AG10803 (cell line): ENCODE results near the gene DCAF11.

Experiments
- DNase-seq: peaks from one replicate; pipeline ENCODE4 v3.0.0; 2010; ENCODE audit warnings: low read depth
- H3K4me3 ChIP-seq: 2 replicates; pipeline ENCODE4 v1.5.1; 2011; ENCODE audit warnings: mild to moderate bottlenecking, low read length, control low read depth
- TF ChIP-seq, protein P1 (sequence below): conservative IDR thresholded peaks from 2 replicates; pipeline ENCODE4 v1.5.1; 2011; ENCODE audit warnings: mild to moderate bottlenecking, low read length, control low read depth, inconsistent platforms

DCAF11 gene

DNA sequence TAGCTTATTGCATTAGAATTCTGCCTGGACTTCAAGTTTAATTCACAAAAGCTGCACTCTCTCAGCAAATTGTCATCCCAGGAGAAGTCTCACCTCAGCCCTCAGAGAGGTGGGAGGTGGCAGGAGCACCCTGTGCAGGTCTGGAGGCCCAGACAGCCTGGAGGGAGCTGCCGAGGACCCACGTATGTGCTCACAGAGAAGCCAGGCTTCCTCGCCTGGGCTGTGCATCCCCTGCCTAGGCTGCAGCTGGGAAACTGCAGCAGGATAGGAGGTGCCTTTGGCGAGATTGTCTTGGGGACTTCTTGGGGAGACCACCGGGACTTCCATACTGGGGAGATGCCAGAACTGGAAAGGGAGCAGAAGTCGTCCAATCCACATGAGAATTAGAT, 34.4 kb upstream of the DCAF11 start:
- DNase-seq, result no peak
- TF ChIP-seq, protein P1, sequence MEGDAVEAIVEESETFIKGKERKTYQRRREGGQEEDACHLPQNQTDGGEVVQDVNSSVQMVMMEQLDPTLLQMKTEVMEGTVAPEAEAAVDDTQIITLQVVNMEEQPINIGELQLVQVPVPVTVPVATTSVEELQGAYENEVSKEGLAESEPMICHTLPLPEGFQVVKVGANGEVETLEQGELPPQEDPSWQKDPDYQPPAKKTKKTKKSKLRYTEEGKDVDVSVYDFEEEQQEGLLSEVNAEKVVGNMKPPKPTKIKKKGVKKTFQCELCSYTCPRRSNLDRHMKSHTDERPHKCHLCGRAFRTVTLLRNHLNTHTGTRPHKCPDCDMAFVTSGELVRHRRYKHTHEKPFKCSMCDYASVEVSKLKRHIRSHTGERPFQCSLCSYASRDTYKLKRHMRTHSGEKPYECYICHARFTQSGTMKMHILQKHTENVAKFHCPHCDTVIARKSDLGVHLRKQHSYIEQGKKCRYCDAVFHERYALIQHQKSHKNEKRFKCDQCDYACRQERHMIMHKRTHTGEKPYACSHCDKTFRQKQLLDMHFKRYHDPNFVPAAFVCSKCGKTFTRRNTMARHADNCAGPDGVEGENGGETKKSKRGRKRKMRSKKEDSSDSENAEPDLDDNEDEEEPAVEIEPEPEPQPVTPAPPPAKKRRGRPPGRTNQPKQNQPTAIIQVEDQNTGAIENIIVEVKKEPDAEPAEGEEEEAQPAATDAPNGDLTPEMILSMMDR, result no peak
- H3K4me3 ChIP-seq, result no peak overlapping the region

DNA sequence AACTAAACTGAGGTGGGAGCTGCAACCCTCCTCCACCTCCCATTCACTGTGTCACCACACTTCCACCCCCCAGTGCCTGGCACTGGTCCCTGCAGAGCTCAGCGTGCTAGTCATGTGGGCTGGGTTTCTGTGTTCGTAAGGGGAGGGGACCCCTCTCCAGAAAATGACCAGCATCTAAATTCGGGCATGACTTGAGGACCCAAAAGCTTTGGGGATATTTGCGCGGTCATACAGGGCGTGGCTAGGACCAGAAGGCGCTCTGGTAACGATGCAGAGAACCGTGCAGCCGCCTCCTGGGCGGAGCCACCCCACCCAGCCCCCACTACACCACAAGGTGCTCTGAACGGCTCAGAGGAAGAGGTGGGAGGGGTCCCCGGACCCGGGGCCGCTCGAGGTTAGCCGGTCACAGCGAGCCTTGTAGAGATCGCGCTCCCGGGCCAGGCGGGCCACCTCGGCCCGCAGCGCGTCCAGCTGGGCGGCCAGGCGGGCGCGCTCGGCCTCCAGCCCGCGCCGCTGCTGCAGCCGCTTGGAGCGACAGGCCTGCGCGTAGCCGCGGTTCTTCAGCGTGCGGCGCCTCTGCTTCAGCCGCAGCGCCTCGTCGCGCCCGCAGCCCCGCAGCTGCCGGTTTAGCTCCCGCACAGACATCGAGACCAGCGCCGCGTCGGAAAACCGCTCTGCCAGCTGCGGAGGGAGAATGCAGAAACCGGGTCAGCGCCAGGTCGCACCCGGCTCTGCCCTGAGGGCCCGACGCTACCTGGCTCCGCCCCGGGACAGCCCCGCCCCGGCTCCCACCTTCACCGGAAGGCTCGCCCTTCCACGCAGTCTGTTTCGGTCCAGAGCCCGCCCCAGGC, 33.5 kb upstream of the DCAF11 start:
- TF ChIP-seq, protein P1, result no peak
- DNase-seq, result peak; percentile 8
- H3K4me3 ChIP-seq, result peak overlapping the region; percentile 58

DNA sequence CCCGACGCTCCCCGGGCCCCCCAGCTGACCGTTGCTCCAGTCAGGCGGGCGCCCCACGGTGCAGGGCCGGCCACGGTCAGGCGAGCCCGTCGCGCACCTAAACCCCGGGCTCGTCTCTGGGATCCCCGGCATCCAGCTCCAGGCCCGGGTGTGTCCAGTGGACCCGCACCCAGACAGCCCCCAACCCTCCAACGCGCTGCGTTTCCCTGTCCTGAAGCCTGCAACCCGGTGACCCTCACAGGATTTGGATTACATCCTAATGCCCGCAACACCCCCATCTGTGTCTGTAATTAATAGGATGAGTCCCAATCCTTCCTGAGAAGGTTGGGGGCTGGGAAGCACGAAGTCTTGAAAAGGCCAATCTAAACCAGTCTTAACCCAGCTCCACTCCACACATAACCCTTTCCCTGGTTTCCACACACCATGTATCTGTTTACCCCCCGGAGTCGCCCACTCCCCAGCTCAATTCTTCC, 32.8 kb upstream of the DCAF11 start:
- TF ChIP-seq, protein P1, result no peak
- H3K4me3 ChIP-seq, result no peak overlapping the region
- DNase-seq, result no peak

DNA sequence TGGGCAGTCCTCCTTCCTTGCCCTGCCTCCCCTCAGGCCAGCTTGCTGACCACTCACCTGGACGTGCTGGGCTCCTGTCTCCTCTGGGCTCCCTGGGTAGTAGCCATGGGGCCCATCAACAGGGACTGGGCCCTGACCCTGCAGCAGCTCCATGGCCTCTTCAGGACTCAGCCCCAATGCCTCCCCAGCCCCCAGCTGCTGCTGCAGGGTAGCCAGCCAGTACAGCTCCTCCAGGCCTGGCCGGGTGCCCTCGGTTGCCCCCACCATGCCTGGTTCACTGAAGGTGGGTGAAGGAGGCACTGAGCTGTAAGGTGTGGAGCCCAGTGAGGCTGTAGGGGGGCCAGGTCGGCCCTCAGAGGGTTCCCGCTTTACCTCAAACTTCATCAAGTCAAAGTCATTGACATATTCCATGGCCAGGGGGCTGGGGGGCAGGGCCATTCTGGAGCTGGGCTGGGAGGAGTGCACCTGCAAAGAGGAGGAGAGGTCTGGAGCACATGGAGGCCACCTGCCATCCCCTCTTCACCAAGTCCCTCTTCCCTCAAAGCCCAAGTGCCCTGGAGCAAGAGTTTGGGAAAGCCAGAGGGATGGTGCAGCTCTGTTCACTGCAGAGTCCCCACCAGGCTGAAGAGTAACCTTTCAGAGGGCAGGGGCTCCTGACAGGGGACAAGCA, 32.0 kb upstream of the DCAF11 start:
- DNase-seq, result no peak
- TF ChIP-seq, protein P1, result no peak
- no peak overlapping the region for H3K4me3 ChIP-seq

DNA sequence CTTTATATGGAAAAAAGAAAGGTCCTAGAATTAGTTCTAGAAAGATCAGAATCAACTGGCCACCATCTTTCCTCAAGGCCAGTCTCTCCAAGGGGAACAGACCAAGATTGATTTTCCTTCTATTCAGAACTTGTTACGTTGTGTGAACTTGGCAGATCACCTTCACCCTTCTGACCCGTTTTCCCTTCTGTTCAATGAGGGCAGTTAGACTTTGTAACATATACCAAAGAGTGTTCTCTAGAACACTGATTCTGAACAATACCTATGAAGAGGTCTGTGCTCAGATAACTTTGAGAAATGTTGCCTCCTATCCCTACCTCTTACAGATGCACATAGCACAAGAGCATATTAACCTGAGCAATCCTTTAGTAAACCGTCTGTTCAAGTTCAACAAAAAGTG, 31.1 kb upstream of the DCAF11 start:
- DNase-seq, result no peak
- no peak overlapping the region for H3K4me3 ChIP-seq
- TF ChIP-seq, protein P1, result no peak

DNA sequence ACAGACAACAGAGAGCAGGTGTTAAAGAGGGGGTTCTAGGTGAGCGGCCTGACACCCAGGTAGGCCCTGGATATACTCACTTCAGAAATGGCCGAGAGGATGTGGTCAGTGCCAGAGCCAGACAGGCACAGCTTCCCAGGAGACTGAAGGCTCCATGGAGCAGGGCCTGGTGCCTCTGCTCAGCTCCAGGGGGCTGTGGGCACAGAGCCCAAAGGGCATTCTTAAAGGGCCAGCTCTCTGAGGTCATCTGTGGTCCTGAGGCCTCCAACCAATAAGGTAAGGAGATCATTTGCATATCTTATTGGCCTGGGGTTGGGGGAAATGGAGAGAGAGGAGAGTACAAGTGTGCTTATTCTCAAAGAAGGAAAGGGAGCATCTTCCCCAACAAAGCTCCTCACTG, 30.1 kb upstream of the DCAF11 start:
- TF ChIP-seq, protein P1, result no peak
- no peak for DNase-seq
- no peak overlapping the region for H3K4me3 ChIP-seq

DNA sequence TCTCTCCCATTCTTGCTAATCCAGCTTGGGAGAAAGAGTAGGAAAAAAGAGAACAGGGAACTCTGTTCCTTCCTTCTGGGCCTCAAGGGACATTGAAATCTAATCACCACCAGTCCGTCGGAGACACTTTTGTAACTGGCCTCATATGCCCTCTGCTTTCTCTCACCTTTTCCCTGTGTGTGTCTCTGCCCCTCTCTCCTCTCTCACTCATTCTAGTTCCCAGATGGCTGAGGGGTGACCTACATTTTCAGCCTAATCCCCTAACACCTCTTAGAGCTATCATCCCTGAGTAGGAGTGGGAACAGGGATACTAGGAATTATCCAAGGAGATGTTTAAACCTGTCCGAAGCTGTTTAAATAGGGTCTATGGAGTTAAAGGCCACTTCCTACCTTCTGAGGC, 29.4 kb upstream of the DCAF11 start:
- H3K4me3 ChIP-seq, result no peak overlapping the region
- TF ChIP-seq, protein P1, result no peak
- no peak for DNase-seq
